Neural crest cell (in vitro differentiated cells): ENCODE results near the gene CNDP1. TPM values are rescaled to one million over a fixed set of nuclear protein-coding genes. Genes with fewer than 3 reads are reported as not detected.

Experiments used
- DNase-seq: peaks from one replicate; pipeline ENCODE4 v3.0.0; 2021; ENCODE audit warnings: low read depth, mixed read lengths, low spot score
- H3K27ac Mint-ChIP-seq: one replicate; pipeline ENCODE4 v1.8.0; 2021; ENCODE audit warnings: mild to moderate bottlenecking, mixed read lengths; ENCODE audit not compliant: unreplicated experiment
- H3K27me3 Mint-ChIP-seq: 2 replicates; pipeline ENCODE4 v1.8.0; 2021; ENCODE audit warnings: low read depth, mild to moderate bottlenecking, mixed read lengths
- H3K36me3 Mint-ChIP-seq: 2 replicates; pipeline ENCODE4 v1.8.0; 2021; ENCODE audit warnings: low read depth, mild to moderate bottlenecking, mixed read lengths
- H3K4me1 Mint-ChIP-seq: 2 replicates; pipeline ENCODE4 v1.8.0; 2021; ENCODE audit warnings: mixed read lengths
- H3K4me3 Mint-ChIP-seq: one replicate; pipeline ENCODE4 v1.8.0; 2021; ENCODE audit warnings: mild to moderate bottlenecking, mixed read lengths
- H3K9me3 Mint-ChIP-seq: 2 replicates; pipeline ENCODE4 v1.8.0; 2021; ENCODE audit warnings: mixed read lengths
- CTCF ChIP-seq: fragments of 200-600 bp; sonication (generic); conservative IDR thresholded peaks from 2 replicates; pipeline ENCODE4 v1.5.0; 2021; ENCODE audit warnings: antibody characterized with exemption, mild to moderate bottlenecking
- total RNA-seq: library from RNA; stranded (reverse); gene quantifications from 2 replicates; pipeline ENCODE4 v1.2.1, GENCODE V29; 2021

CNDP1 gene
- total RNA-seq, 1 donor from 2014 or later = 0.56 TPM

- TF ChIP-seq CTCF = no peak
- H3K4me3 Mint-ChIP-seq = no peak overlapping the region
- H3K9me3 Mint-ChIP-seq = no peaks in the 10 kb centered on the region
- H3K27ac Mint-ChIP-seq = no peak overlapping the region
- no peaks in the 10 kb centered on the region for H3K27me3 Mint-ChIP-seq
- no peaks in the 10 kb centered on the region for H3K36me3 Mint-ChIP-seq
- DNase-seq = no peak
- no peaks in the 10 kb centered on the region for H3K4me1 Mint-ChIP-seq
Measured at GRCh38 chr18:74624466-74624865, 90.2 kb downstream of the CNDP1 start.

GRCh38 chr18:74625157-74625556 is 90.9 kb downstream of the CNDP1 start:
- DNase-seq = no peak
- Mint-ChIP-seq H3K9me3 (no peaks in the 10 kb centered on the region), H3K4me1 (no peaks in the 10 kb centered on the region), H3K36me3 (no peaks in the 10 kb centered on the region), H3K27ac (no peak overlapping the region), H3K27me3 (no peaks in the 10 kb centered on the region), H3K4me3 (no peak overlapping the region)
- no peak for TF ChIP-seq CTCF

- no peak for DNase-seq
- H3K27ac Mint-ChIP-seq = no peak overlapping the region
- no peaks in the 10 kb centered on the region for H3K9me3 Mint-ChIP-seq
- H3K4me1 Mint-ChIP-seq = no peaks in the 10 kb centered on the region
- H3K36me3 Mint-ChIP-seq = no peaks in the 10 kb centered on the region
- H3K4me3 Mint-ChIP-seq = no peak overlapping the region
- H3K27me3 Mint-ChIP-seq = no peaks in the 10 kb centered on the region
- no peak for TF ChIP-seq CTCF
Measured at GRCh38 chr18:74626049-74626874, 92.0 kb downstream of the CNDP1 start.

GRCh38 chr18:74630804-74631203 is 96.5 kb downstream of the CNDP1 start:
- H3K36me3 Mint-ChIP-seq = peaks cover 13% of the 10 kb centered on the region
- no peak for TF ChIP-seq CTCF
- no peaks in the 10 kb centered on the region for H3K27me3 Mint-ChIP-seq
- H3K27ac Mint-ChIP-seq = no peak overlapping the region
- H3K4me3 Mint-ChIP-seq = no peak overlapping the region
- DNase-seq = no peak
- H3K9me3 Mint-ChIP-seq = no peaks in the 10 kb centered on the region
- no peaks in the 10 kb centered on the region for H3K4me1 Mint-ChIP-seq

- H3K27me3 Mint-ChIP-seq = no peaks in the 10 kb centered on the region
- H3K9me3 Mint-ChIP-seq = no peaks in the 10 kb centered on the region
- no peak for DNase-seq
- no peak overlapping the region for H3K4me3 Mint-ChIP-seq
- no peak for TF ChIP-seq CTCF
- H3K27ac Mint-ChIP-seq = no peak overlapping the region
- no peaks in the 10 kb centered on the region for H3K4me1 Mint-ChIP-seq
- H3K36me3 Mint-ChIP-seq = peaks cover 13% of the 10 kb centered on the region
Measured at GRCh38 chr18:74631212-74631611, 96.9 kb downstream of the CNDP1 start.
